Measurements from ENCODE around the gene SLC39A9.
"Not testable (repeated sequence)": the region's sequence is repeated elsewhere in the genome, so short reads cannot be mapped to it uniquely, and the experiment has no call there.

The SLC39A9 gene

GRCh38 chr14:69473260-69473659 is 74.8 kb downstream of the SLC39A9 start:
- H3K9ac ChIP-seq (ENCODE audit: low read length): no peak overlapping the region
- H3K27me3 ChIP-seq (ENCODE audit: low read depth, low read length): 0 out of 2 replicates have a peak, but pooled peaks cover 10% of the 10 kb centered on the region
- H3K36me3 ChIP-seq (replicated peaks; ENCODE audit: low read depth, low read length): no peaks in the 10 kb centered on the region
- H2AFZ ChIP-seq (ENCODE audit: low read depth, low read length): no peak overlapping the region
- H3K4me1 ChIP-seq (ENCODE audit: low read length): no peaks in the 10 kb centered on the region
- no peaks in the 10 kb centered on the region for H3K79me2 ChIP-seq (ENCODE audit: low read length)
- H3K4me3 ChIP-seq (ENCODE audit: low read length): no peak overlapping the region
- H4K20me1 ChIP-seq (ENCODE audit: insufficient read depth, low read length): no peaks in the 10 kb centered on the region
- TF ChIP-seq EZH2phosphoT487 (IDR thresholded peaks at IDR 0.05; ENCODE audit: low read depth) (no peak), CTCF (IDR thresholded peaks at IDR 0.05; ENCODE audit: low read depth, low read length) (no peak)
- no peaks in the 10 kb centered on the region for H3K9me3 ChIP-seq (ENCODE audit: insufficient read depth, low read length)
- no peak overlapping the region for H3K27ac ChIP-seq (ENCODE audit: low read length)
- no peak overlapping the region for H3K4me2 ChIP-seq (ENCODE audit: low read length)

GRCh38 chr14:69473946-69474345 is 75.5 kb downstream of the SLC39A9 start:
- Histone ChIP-seq H3K4me3 (ENCODE audit: low read length) (no peak overlapping the region), H3K4me2 (ENCODE audit: low read length) (no peak overlapping the region), H3K9me3 (ENCODE audit: insufficient read depth, low read length) (no peaks in the 10 kb centered on the region), H3K36me3 (replicated peaks; ENCODE audit: low read depth, low read length) (no peaks in the 10 kb centered on the region), H3K9ac (ENCODE audit: low read length) (no peak overlapping the region), H3K27me3 (ENCODE audit: low read depth, low read length) (0 out of 2 replicates have a peak, but pooled peaks cover 10% of the 10 kb centered on the region), H3K27ac (ENCODE audit: low read length) (no peak overlapping the region), H2AFZ (ENCODE audit: low read depth, low read length) (no peak overlapping the region), H3K79me2 (ENCODE audit: low read length) (no peaks in the 10 kb centered on the region), H3K4me1 (ENCODE audit: low read length) (no peaks in the 10 kb centered on the region), H4K20me1 (ENCODE audit: insufficient read depth, low read length) (no peaks in the 10 kb centered on the region)
- no peak for TF ChIP-seq CTCF (IDR thresholded peaks at IDR 0.05; ENCODE audit: low read depth, low read length)
- no peak for TF ChIP-seq EZH2phosphoT487 (IDR thresholded peaks at IDR 0.05; ENCODE audit: low read depth)

GRCh38 chr14:69475194-69475818 is 76.8 kb downstream of the SLC39A9 start:
- TF ChIP-seq CTCF (IDR thresholded peaks at IDR 0.05; ENCODE audit: low read depth, low read length): peak; percentile 64
- TF ChIP-seq EZH2phosphoT487 (IDR thresholded peaks at IDR 0.05; ENCODE audit: low read depth): no peak
- no peaks in the 10 kb centered on the region for H3K79me2 ChIP-seq (ENCODE audit: low read length)
- H3K9me3 ChIP-seq (ENCODE audit: insufficient read depth, low read length): no peaks in the 10 kb centered on the region
- no peaks in the 10 kb centered on the region for H3K36me3 ChIP-seq (replicated peaks; ENCODE audit: low read depth, low read length)
- no peak overlapping the region for H3K27ac ChIP-seq (ENCODE audit: low read length)
- H3K9ac ChIP-seq (ENCODE audit: low read length): no peak overlapping the region
- no peaks in the 10 kb centered on the region for H4K20me1 ChIP-seq (ENCODE audit: insufficient read depth, low read length)
- no peak overlapping the region for H2AFZ ChIP-seq (ENCODE audit: low read depth, low read length)
- 0 out of 2 replicates have a peak, but pooled peaks cover 10% of the 10 kb centered on the region for H3K27me3 ChIP-seq (ENCODE audit: low read depth, low read length)
- no peak overlapping the region for H3K4me2 ChIP-seq (ENCODE audit: low read length)
- H3K4me1 ChIP-seq (ENCODE audit: low read length): no peaks in the 10 kb centered on the region
- H3K4me3 ChIP-seq (ENCODE audit: low read length): no peak overlapping the region

- H4K20me1 ChIP-seq (ENCODE audit: insufficient read depth, low read length): not testable (repeated sequence)
Measured at GRCh38 chr14:69476824-69477450, 78.4 kb downstream of the SLC39A9 start.

GRCh38 chr14:69478055-69478454 is 79.6 kb downstream of the SLC39A9 start:
- not testable (repeated sequence) for H3K36me3 ChIP-seq (replicated peaks; ENCODE audit: low read depth, low read length); H3K27me3 ChIP-seq (ENCODE audit: low read depth, low read length); H3K4me2 ChIP-seq (ENCODE audit: low read length); H3K27ac ChIP-seq (ENCODE audit: low read length); H3K4me1 ChIP-seq (ENCODE audit: low read length); H2AFZ ChIP-seq (ENCODE audit: low read depth, low read length); H4K20me1 ChIP-seq (ENCODE audit: insufficient read depth, low read length); H3K9me3 ChIP-seq (ENCODE audit: insufficient read depth, low read length); H3K4me3 ChIP-seq (ENCODE audit: low read length); H3K9ac ChIP-seq (ENCODE audit: low read length); H3K79me2 ChIP-seq (ENCODE audit: low read length)

More at GRCh38 chr14:69476824-69477450, 78.4 kb downstream of the SLC39A9 start:
- H3K9me3 ChIP-seq (ENCODE audit: insufficient read depth, low read length); H3K27ac ChIP-seq (ENCODE audit: low read length); H3K9ac ChIP-seq (ENCODE audit: low read length); H3K27me3 ChIP-seq (ENCODE audit: low read depth, low read length); H3K79me2 ChIP-seq (ENCODE audit: low read length); H2AFZ ChIP-seq (ENCODE audit: low read depth, low read length); H3K4me1 ChIP-seq (ENCODE audit: low read length); H3K4me2 ChIP-seq (ENCODE audit: low read length); H3K4me3 ChIP-seq (ENCODE audit: low read length); H3K36me3 ChIP-seq (replicated peaks; ENCODE audit: low read depth, low read length): not testable (repeated sequence)
